GM19455 (cell line): ENCODE results near the gene CLASRP.
"Not testable (repeated sequence)": the region's sequence is repeated elsewhere in the genome, so short reads cannot be mapped to it uniquely, and the experiment has no call there.

Experiments
- ATAC-seq: cut with Tn5 transposase; IDR thresholded peaks from one replicate; pipeline ENCODE4 v1.9.1; 2021; ENCODE audit not compliant: unreplicated experiment

CLASRP gene, protein sequence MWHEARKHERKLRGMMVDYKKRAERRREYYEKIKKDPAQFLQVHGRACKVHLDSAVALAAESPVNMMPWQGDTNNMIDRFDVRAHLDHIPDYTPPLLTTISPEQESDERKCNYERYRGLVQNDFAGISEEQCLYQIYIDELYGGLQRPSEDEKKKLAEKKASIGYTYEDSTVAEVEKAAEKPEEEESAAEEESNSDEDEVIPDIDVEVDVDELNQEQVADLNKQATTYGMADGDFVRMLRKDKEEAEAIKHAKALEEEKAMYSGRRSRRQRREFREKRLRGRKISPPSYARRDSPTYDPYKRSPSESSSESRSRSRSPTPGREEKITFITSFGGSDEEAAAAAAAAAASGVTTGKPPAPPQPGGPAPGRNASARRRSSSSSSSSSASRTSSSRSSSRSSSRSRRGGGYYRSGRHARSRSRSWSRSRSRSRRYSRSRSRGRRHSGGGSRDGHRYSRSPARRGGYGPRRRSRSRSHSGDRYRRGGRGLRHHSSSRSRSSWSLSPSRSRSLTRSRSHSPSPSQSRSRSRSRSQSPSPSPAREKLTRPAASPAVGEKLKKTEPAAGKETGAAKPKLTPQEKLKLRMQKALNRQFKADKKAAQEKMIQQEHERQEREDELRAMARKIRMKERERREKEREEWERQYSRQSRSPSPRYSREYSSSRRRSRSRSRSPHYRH

DNA sequence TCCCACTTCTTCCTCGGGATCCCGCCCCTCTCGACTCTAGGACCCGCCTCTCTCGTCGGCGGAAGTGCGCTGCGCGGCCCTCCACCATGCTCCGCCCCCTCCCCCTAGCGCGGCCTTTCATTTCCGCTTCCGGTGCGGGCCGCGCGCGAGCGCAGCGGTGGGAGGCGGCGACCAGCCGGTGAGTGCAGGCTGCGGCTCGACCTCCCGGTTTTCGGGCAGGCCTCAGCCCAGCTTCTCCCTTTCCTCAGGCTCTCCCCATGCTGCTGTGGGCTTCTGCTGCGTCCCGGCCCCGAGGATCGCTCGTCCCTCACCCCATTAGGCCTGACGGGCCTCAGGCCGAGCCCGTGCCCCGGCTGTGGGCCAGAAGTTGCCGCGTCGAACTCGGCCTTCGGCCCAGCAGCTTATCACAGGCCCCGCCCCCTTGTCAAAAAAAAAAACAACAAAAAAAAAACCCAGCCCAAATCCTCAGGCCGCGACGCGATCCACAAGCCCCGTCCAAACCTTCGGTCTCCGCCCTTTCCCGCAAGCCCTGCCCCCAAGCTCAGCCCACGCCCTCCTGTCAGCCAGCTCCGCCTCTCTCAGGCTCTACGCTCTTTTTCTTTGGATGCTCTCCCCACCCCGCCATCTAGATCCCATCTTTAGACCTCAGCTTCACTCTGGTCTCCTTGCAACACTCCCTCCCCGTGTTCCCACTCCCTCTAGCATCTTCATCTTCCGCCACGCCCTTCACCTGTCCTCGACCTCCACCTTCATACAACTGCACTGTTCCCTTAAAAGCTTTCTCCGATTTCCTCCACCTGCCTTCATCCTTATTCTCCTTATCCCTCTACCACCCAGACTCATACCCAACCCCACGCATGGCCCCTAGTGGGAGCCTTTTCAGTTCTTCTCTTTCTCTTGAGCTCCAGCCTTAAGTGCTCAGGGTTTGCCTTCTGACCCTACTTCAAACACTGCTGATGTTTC lies at the start of gene CLASRP:
Gene CLASRP, plus strand, starts transcription at position 115 of the 963 bp plus-strand sequence. CDS start 1,168 bp downstream, outside the sequence.
- ATAC-seq, result peak; percentile 75

DNA sequence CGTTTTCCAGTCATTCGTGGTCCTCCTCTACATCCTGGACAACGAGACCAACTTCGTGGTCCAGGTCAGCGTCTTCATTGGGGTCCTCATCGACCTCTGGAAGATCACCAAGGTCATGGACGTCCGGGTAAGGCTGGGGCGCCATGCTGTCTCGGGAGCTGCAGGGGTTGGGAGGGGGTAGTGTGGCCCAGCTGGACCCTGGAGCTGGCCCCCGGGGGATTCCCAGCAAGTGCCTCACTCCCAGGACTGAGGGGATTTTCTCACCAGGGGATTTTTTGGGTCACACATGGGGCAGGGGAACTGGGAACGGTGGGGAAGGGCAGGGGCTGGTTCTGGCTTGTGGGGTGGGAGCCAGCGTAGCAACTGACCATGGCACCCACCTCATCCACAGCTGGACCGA lies 48.4 kb upstream of the CLASRP start:
- no peak for ATAC-seq

DNA sequence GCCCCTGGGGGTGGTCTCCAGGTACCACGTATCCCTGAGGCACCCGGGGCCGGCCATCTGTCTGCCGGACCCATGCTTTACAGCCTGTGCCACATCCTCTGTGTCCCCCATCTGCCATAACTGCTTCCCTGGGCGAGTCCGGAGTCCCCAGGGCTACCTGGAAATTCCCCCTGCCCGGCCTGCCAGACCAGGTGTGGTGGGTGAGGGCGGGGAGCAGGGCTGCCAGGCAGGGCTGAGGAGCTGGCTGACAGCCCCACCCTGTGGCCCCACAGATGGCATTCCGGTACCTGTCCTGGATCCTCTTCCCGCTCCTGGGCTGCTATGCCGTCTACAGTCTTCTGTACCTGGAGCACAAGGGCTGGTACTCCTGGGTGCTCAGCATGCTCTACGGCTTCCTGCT lies 47.9 kb upstream of the CLASRP start:
- ATAC-seq, result no peak

DNA sequence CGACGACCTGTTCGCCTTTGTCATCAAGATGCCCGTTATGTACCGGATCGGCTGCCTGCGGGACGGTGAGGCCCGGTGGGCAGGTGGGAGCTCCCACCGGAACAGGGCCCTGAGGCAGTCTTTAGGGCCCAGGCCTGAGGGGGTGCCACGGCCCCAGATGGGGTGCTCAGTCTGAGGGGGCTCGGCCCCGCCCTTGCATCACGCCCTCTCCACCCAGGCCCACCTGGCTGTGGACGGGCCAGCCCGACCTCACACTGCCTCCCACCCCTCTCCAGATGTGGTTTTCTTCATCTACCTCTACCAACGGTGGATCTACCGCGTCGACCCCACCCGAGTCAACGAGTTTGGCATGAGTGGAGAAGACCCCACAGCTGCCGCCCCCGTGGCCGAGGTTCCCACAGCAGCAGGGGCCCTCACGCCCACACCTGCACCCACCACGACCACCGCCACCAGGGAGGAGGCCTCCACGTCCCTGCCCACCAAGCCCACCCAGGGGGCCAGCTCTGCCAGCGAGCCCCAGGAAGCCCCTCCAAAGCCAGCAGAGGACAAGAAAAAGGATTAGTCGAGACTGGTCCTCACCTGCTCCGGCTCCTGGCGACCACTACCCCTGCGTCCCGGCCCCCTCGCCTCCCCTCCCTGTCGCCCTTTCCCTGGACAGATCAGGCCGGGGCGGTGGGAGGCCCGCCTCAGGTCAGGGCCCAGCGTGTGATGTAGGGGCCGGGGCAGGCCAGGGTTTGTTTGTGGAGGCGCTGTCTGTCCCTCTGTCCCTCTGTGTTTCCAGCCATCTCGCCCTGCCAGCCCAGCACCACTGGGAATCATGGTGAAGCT lies 46.3 kb upstream of the CLASRP start:
- no peak for ATAC-seq

DNA sequence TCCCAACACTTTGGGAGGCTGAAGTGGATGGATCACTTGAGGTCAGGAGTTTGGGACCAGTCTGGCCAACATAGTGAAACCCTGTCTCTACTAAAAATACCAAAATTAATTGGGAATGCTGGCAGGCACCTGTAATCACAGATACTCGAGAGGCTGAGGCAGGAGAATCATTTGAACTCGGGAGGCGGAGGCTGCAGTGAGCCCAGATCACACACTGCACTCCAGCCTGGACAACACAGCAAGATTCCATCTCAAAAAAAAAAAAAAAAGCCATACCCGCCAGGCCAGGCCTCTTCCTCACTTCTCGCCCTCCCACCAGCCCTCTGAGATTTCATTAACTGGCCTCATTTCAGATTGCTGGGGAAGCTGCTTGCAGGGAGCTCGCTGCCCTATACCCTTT lies 45.3 kb upstream of the CLASRP start:
- no peak for ATAC-seq

DNA sequence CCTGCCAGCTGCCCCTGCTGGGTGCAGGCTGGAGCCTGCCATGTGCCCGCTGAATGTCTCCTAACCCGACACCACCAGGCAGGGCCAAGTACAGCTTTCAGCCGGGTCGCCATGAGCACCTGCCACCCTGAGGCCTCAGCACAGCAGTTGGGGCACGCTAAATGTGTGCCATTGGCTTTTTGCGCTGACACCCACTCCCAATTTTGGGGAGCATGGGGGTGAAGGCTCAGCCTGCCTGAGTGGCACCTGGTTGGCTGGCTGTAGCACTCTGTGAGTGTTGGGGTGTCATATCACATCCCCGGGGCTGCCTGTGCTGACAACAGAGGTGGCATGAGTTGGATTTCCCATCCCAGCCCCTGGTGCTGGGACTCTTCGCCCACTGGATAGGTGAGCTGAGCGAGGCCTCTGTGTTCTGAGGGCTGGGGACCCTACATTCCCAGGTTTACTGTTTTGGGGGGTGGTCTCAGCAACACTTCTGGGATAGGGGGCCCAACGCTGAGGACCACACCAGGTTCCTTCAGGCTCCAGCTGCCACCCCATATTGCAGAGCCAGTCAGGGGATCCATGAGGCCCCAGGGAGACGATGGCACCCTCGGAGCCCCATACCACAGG lies 44.8 kb upstream of the CLASRP start:
- ATAC-seq, result no peak

DNA sequence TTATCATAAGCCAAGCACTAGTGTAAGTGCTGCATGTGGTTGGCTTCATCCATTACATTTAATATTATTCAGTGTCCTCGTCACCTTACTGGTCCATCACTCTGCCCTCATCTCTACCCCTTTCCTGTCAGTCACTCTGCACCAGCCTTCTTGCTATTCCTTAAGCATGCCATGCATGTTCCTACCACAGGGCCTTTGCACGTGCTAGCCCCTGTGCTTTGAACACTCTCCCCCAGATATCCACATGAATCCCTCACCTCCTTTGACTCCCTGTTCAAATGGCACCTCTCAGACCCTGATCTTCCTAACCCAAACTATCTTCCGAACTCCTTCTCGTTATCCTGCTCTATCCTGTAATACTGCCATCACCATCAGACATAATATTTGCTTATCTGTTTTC lies 40.8 kb upstream of the CLASRP start:
- no peak for ATAC-seq

DNA sequence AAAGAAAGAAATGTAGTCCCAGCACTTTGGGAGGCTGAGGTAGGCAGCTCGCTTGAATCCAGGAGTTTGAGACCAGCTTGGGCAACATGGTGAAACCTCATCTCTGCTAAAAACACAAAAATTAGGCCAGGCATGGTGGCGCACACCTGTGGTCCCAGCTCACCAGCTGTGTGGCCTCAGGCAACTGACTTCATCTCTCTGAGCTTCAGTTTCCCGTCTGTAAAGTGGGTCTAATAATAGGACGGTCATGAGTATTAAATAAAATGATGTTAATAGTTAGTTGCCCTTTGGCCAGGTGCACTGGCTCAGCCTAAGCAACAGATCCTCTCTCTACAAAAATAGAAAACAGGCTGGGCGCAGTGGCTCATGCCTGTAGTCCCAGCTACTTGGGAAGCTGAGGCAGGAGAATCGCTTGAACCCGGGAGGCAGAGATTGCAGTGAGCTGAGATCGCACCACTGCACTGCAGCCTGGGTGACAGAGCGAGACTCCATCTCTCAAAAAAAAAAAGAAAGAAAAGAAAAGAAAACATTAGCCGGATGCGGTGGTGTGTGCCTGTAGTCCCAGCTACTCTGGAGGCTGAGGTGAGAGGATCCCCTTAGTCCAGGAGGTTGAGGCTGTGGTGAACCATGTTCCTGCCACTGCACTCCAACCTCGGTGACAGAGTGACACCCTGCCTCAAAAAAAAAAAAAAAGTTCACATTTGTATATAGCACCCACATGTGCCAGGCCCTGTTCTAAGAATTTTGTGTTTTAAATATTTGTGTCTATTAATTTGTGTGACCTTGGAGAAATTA lies 39.5 kb upstream of the CLASRP start:
- not testable (repeated sequence) for ATAC-seq

DNA sequence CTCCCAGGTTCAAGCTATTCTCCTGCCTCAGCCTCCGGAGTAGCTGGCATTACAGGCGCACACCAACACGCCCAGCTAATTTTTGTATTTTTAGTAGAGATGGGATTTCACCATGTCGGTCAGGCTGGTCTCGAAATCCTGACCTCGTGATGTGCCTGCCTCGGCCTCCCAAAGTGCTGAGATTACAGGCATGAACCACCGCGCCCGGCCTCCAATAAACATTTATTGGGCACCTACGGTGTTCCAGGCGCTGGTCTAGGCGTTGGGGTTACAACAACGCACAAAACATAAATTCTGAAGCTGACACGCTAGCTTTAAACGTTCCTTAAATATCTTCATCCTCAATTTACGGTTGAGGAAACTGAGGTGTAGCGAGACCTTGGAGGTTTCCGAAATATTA lies 38.2 kb upstream of the CLASRP start:
- not testable (repeated sequence) for ATAC-seq

DNA sequence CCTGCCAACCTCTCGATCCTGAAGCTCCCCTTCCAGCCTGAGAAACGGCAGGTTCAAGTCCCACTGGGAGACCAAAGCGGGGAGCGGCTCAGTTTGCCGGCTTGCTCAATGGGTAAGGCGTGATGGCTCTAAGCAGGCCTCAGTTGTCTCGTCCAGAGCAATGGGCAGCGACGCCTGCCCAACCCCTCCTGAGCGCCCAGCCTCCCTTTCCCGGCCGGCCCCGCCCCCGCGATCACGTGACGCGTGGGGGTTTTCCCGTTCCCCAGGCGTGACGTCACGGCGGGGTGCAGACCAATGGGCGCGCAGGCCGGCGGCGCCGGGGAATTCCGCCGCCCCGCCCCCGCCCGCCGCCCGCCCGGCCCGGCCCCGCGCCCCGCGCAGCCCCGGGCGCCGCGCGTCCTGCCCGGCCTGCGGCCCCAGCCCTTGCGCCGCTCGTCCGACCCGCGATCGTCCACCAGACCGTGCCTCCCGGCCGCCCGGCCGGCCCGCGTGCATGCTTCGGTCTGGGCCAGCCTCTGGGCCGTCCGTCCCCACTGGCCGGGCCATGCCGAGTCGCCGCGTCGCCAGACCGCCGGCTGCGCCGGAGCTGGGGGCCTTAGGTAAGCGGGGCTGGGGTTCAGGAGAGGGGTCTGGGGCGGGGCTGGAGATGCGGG lies 37.6 kb upstream of the CLASRP start, which contains the start of gene RELB:
Gene RELB, plus strand, starts transcription at position 378 of the 653 bp plus-strand sequence. Its CDS starts 116 bp downstream, at position 494.
- peak; percentile 45 for ATAC-seq

DNA sequence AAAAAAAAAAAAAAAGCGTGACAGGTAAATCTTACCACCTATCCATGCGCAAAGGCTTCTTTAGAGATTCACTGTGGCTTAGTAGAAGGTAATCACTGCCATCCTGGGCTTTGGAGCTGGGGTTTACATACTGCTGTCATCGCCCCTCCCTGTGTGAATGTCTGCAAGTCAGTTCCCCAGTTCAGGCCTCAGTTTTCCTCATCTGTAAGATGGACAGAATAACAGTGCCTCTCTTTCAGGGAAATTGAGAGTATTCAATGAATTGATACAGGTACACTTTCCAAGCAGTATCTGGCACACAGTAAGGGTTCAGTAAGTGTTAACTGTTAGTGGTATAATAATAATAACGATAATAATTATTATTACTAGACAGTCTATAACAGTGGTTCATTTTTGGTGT lies 35.4 kb upstream of the CLASRP start:
- no peak for ATAC-seq

DNA sequence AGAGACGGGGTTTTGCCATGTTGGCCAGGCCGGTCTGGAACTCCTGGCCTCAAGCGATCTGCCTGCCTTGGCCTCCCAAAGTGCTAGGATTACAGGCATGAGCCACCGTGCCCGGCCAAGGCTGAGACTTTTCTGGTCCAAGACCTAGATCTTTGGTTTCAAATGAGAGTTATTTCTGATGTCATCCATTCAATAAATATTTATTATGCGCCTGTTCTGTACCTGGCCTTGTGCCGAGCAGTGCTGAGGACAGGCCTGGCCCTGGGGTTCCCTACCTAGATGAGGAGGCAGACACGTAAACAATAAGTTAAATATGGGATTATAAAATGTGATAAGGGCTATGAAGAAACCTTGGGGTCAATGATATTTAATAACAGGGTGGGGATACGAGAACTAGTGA lies 33.1 kb upstream of the CLASRP start:
- no peak for ATAC-seq

DNA sequence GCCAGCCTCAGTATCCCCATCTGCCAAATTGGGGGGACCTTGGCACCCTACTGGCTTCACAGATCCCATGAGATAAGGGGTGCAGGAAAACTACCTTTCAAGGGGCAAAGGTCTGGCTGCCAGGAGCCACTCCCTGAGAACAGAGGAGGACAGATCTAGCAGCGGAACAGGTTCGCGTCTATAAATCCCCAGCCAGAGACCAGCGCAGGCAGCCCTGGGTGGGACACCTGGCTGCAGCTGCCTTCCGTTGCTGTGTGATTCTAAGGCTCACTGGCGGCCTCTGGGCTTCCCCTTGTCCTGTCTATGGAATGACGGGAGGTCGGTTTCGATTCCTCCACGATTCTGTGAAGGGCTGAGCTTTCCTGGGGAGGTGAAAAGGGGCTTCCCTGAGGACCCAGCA lies 30.3 kb upstream of the CLASRP start:
- ATAC-seq, result no peak

DNA sequence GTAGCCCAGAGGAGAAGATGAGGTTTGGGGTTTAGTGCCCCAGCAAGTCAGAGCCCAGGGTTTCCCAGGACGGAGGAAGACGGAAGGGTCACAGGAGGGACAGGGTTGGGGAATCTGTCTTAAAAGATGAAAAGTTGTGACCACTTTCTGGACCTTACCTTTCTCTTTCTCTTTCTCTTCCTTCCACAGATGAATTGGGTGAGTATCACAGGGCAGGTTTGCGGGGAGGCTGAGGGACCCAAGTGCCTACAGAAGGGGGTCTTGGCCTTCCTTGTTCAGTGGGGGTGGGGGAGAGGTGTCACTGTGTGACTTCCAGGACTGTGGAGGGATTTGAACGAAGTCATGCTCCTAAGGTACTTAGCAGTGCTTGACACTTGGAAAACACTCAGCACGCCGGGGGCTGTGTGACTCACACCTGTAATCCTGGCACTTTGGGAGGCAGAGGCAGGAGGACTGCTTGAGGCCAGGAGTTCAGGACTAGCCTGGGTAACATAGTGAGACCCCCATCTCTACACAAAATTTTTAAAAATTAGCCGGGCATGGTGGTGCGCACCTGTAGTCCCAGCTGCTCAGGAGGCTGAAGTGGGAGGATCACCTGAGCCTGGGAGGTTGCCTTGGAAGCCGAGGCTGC lies 29.1 kb upstream of the CLASRP start:
- ATAC-seq, result no peak

DNA sequence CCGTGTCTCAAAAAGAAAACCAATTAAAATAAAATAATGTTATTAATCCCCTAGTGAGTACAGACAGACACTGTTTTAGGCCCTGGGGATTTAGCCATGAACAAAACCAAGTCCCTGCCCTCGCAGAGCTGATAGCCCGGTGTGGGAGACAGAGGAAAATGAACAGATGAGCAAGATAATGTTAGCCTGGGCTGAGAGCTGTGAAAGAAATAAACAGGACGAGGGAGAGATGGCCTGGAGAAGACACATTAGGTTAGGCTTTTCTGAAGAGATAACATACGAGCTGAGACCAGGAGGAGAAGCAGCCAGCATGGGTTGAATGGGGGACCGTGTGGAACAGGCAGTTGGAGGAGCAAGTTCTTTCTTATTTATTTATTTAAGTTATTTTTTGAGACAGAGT lies 28.5 kb upstream of the CLASRP start:
- ATAC-seq, result no peak

DNA sequence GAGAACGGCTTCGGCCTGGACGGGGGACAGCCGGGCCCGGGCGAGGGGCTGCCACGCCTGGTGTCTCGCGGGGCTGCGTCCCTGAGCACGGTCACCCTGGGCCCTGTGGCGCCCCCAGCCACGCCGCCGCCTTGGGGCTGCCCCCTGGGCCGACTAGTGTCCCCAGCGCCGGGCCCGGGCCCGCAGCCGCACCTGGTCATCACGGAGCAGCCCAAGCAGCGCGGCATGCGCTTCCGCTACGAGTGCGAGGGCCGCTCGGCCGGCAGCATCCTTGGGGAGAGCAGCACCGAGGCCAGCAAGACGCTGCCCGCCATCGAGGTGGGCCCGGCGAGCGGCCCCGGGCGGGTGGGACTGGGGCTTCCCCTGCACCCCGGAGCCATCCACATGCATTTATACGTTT lies 26.9 kb upstream of the CLASRP start:
- no peak for ATAC-seq

DNA sequence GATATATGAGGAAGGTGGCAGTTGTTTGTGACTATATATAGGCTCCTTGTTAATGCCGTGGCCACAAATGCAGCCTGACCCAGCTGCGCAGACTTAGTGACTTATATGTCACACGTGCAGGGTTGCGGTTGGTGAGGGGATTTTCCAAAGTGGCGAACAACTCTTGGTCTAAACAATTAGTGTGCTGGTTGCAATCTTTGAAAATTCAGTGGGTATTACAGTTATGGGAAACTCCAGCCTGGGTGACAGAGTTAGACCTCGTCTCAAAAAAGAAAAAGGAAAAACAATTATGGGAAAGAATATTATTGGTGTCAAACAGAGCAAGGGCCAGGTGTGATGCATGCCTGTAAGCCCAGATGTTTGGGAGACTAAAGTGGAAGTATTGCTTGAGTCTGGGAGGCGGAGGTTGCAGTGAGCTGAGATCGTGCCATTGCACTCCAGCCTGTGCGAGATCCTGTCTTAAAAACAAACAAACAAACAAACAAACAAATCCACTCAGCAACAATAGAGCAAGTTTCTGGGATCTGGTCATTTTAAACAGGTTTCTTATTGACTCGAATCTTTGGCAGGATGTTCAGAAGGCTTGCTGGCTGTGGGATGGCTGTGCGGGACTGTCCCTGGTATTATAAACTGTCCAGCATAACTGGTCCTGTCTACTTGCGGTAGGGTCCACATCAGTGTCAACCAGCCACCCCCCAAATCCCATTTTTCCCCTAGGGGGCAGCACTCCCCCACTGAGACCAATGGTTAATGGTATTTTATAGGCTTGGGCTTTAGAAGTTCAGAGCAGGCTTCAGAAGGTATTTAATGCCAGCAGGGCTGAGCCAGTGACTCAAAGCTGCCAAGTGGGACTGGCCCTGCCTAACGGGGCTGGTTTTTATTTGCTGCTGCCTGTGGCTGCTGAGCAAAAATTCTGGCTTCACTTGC lies 22.2 kb upstream of the CLASRP start:
- peak; percentile 70 for ATAC-seq
